Loucy (cell line): Measurements from ENCODE around the gene BLCAP.
"Not testable (repeated sequence)": the region's sequence is repeated elsewhere in the genome, so short reads cannot be mapped to it uniquely, and the experiment has no call there.

Experiments used
- H2AFZ ChIP-seq: fragments of 200-600 bp; sonication (generic); 2 replicates; pipeline ENCODE4 v1.6.0; 2016; ENCODE audit warnings: antibody characterized with exemption, mild to moderate bottlenecking, low read length, moderate library complexity
- H3F3A ChIP-seq: fragments of 200-600 bp; 2 replicates; pipeline ENCODE4 v1.6.0; 2016; ENCODE audit warnings: antibody characterized with exemption, low read depth, mild to moderate bottlenecking
- H3K27me3 ChIP-seq: fragments of 200-600 bp; sonication (generic); 2 replicates; pipeline ENCODE4 v1.6.1; 2014; ENCODE audit warnings: low read length, mild to moderate bottlenecking; ENCODE audit not compliant: insufficient read depth, poor library complexity, severe bottlenecking
- H3K36me3 ChIP-seq: fragments of 200-600 bp; sonication (generic); 2 replicates; pipeline ENCODE4 v1.6.1; 2016; ENCODE audit warnings: low read length; ENCODE audit not compliant: insufficient read depth
- H3K4me1 ChIP-seq: fragments of 200-600 bp; sonication (generic); 2 replicates; pipeline ENCODE4 v1.5.1; 2014; ENCODE audit warnings: low read length, mild to moderate bottlenecking; ENCODE audit not compliant: insufficient read depth, poor library complexity, severe bottlenecking
- H3K4me2 ChIP-seq: fragments of 200-600 bp; sonication (generic); 2 replicates; pipeline ENCODE4 v1.6.0; 2014; ENCODE audit warnings: antibody characterized with exemption, low read length, low read depth, mild to moderate bottlenecking; ENCODE audit not compliant: poor library complexity, severe bottlenecking
- H3K4me3 ChIP-seq: fragments of 200-600 bp; sonication (generic); 2 replicates; pipeline ENCODE4 v1.5.1; 2014; ENCODE audit warnings: low read length, mild to moderate bottlenecking, mixed read lengths; ENCODE audit not compliant: poor library complexity, severe bottlenecking
- H3K79me2 ChIP-seq: fragments of 200-600 bp; sonication (generic); 2 replicates; pipeline ENCODE4 v1.6.1; 2014; ENCODE audit warnings: low read length; ENCODE audit not compliant: insufficient read depth
- H3K9ac ChIP-seq: fragments of 200-600 bp; sonication (generic); 2 replicates; pipeline ENCODE4 v1.6.0; 2014; ENCODE audit warnings: mild to moderate bottlenecking, low read depth, low read length, moderate library complexity; ENCODE audit not compliant: poor library complexity, severe bottlenecking
- H3K9me2 ChIP-seq: fragments of 200-600 bp; sonication (generic); replicated peaks from 2 replicates; pipeline ENCODE4 v1.6.1; 2016; ENCODE audit warnings: low read depth, low read length, mixed read lengths
- H3K9me3 ChIP-seq: fragments of 200-600 bp; sonication (generic); 2 replicates; pipeline ENCODE4 v1.6.1; 2014; ENCODE audit warnings: mild to moderate bottlenecking, antibody characterized with exemption, low read length, low read depth; ENCODE audit not compliant: insufficient read depth
- H4K20me1 ChIP-seq: fragments of 200-600 bp; sonication (generic); 2 replicates; pipeline ENCODE4 v1.6.0; 2014; ENCODE audit warnings: antibody characterized with exemption, low read length, mild to moderate bottlenecking; ENCODE audit not compliant: insufficient read depth, poor library complexity, severe bottlenecking
- EZH2phosphoT487 ChIP-seq: fragments of 200-600 bp; IDR thresholded peaks from 2 replicates; pipeline ENCODE4 v1.6.1; 2018; ENCODE audit warnings: antibody characterized with exemption, mild to moderate bottlenecking, moderate library complexity, borderline replicate concordance
- TF ChIP-seq, protein P1 (sequence below): fragments of 200-600 bp; sonication (generic); conservative IDR thresholded peaks from 2 replicates; pipeline ENCODE4 v1.5.1; 2014; ENCODE audit warnings: mild to moderate bottlenecking, antibody characterized with exemption, low read length

The BLCAP gene

DNA sequence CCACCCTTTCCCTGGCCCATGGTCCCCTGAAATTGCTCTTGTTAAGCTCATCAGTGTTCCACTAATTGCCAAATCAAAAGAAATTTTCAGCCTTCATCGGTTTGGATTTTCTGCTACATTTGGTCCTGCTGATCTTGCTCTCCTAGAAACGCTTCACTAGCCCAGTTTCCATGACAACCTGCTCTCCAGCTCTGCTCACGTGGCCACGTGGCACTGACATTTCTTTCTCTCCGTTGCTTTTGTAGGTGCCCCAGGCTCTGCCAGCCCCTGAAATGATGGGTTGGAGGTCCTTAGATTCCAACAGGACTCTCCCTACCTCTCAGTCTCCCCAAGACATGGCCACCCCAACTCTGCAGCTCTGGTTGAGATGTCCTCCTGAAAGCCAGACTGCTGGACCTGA is 52.4 kb downstream of the BLCAP start:
- Histone ChIP-seq H2AFZ (no peak overlapping the region), H3K36me3 (no peaks in the 10 kb centered on the region), H3K4me3 (no peak overlapping the region), H3K9me2 (no peaks in the 10 kb centered on the region), H3F3A (no peaks in the 10 kb centered on the region), H3K27me3 (no peaks in the 10 kb centered on the region), H3K79me2 (no peaks in the 10 kb centered on the region), H3K4me2 (no peak overlapping the region), H3K9me3 (no peaks in the 10 kb centered on the region), H3K4me1 (no peaks in the 10 kb centered on the region), H4K20me1 (no peaks in the 10 kb centered on the region), H3K9ac (no peak overlapping the region)
- no peak for TF ChIP-seq EZH2phosphoT487
- TF ChIP-seq, protein P1, sequence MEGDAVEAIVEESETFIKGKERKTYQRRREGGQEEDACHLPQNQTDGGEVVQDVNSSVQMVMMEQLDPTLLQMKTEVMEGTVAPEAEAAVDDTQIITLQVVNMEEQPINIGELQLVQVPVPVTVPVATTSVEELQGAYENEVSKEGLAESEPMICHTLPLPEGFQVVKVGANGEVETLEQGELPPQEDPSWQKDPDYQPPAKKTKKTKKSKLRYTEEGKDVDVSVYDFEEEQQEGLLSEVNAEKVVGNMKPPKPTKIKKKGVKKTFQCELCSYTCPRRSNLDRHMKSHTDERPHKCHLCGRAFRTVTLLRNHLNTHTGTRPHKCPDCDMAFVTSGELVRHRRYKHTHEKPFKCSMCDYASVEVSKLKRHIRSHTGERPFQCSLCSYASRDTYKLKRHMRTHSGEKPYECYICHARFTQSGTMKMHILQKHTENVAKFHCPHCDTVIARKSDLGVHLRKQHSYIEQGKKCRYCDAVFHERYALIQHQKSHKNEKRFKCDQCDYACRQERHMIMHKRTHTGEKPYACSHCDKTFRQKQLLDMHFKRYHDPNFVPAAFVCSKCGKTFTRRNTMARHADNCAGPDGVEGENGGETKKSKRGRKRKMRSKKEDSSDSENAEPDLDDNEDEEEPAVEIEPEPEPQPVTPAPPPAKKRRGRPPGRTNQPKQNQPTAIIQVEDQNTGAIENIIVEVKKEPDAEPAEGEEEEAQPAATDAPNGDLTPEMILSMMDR = no peak

DNA sequence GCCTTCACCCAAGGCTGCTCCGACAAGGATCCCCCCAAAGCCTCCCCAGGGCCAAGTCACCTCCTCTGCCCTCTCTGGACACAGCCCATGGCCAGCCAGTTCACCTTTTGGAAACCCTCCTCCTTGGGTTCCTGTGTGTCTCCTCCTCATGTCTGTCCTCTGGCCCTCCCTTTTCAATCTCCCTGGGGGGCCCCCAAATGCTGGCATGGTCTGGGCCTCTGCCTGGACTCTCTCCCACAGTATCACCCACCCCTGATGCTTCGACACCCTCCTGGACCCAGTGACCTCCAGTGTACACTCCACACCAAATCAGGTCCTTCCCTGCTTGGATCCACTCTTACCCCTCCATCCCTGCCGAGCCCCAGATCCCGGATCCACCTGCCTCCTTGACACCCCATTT is 53.3 kb downstream of the BLCAP start:
- Histone ChIP-seq H3K9me2 (no peaks in the 10 kb centered on the region), H3K4me1 (no peaks in the 10 kb centered on the region), H2AFZ (no peak overlapping the region), H3K9me3 (no peaks in the 10 kb centered on the region), H3K27me3 (no peaks in the 10 kb centered on the region), H3K36me3 (no peaks in the 10 kb centered on the region), H4K20me1 (no peaks in the 10 kb centered on the region), H3F3A (no peaks in the 10 kb centered on the region), H3K79me2 (no peaks in the 10 kb centered on the region), H3K4me3 (no peak overlapping the region), H3K9ac (no peak overlapping the region), H3K4me2 (no peak overlapping the region)
- no peak for TF ChIP-seq EZH2phosphoT487
- TF ChIP-seq, protein P1 = no peak

DNA sequence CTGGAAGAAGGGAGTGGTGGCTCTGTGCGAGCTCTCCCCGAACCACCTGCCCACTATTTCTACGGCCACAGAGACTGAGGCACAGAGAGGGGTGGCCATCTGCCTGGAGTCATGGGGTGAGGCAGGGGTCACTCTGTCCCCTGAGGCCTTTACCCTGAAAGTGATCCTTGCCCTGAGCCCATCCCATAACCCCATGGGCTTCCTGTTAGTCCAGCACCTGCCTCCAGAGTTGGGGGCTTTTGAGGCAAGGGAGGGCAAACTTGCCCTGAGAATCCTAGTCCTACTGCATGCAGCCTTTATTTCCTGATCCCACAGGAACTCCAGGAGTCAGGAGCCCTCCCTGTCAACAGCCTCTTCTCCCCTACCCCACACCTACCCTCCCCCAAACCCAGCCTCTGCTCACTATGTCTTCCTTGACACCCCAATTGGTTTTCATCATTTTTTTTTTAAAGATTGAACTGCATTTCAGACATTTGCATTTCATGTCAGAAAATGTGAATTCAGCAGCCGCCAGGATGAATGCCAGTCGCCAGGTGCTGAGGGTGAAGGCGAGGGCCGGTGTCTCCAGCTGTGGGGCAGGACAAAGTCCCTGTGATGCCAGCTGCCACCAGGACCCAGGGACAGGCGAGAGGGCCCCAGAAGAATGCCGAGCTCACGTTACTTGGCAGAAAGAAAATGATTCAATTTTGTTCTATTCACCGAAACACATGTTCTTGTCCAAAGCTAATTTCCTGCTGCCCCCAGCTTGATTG is 54.3 kb downstream of the BLCAP start:
- H3K27me3 ChIP-seq = no peaks in the 10 kb centered on the region
- H3K36me3 ChIP-seq = no peaks in the 10 kb centered on the region
- H3K4me2 ChIP-seq = no peak overlapping the region
- H3K9me3 ChIP-seq = no peaks in the 10 kb centered on the region
- no peak overlapping the region for H3K9ac ChIP-seq
- no peaks in the 10 kb centered on the region for H3K9me2 ChIP-seq
- no peaks in the 10 kb centered on the region for H3F3A ChIP-seq
- H4K20me1 ChIP-seq = no peaks in the 10 kb centered on the region
- H3K79me2 ChIP-seq = no peaks in the 10 kb centered on the region
- no peaks in the 10 kb centered on the region for H3K4me1 ChIP-seq
- H3K4me3 ChIP-seq = no peak overlapping the region
- no peak for TF ChIP-seq EZH2phosphoT487
- TF ChIP-seq, protein P1 = no peak
- no peak overlapping the region for H2AFZ ChIP-seq

DNA sequence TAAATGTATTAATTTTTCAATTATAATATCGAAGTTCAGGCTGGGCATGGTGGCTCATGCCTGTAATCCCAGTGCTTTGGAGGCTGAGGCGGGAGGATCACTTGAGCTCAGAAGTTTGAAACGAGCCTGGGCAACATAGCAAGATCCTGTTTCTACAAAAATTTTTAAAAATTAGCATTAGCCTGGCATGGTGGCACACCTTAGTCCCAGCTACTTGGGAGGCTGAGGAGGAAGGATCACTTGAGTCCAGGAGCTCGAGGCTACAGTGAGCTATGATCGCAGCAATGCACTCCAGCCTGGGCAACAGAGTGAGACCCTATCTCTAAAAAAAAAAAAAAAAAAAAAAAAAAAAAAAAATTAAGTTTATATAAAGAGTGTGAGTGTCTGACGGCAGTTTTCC is 55.2 kb downstream of the BLCAP start:
- not testable (repeated sequence) for H3K79me2 ChIP-seq, H3K4me2 ChIP-seq

More for the DNA sequence above, 55.2 kb downstream of the BLCAP start:
- not testable (repeated sequence) for H4K20me1 ChIP-seq, H3K9me3 ChIP-seq, H3K27me3 ChIP-seq, H3K4me3 ChIP-seq, H2AFZ ChIP-seq, H3K4me1 ChIP-seq, H3K9me2 ChIP-seq, H3K9ac ChIP-seq, H3F3A ChIP-seq, H3K36me3 ChIP-seq
